OCI-LY3 (cell line): ENCODE data around the gene CXCL9.
A peak's percentile ranks its signal among the peaks of the same experiment; 100 is the strongest.
"Not testable (repeated sequence)": the region's sequence is repeated elsewhere in the genome, so short reads cannot be mapped to it uniquely, and the experiment has no call there.

Experiments used
- H2AFZ ChIP-seq: fragments of 200-600, 300-600 bp; shearing (Covaris generic); 2 replicates; pipeline ENCODE4 v1.6.0; 2014; ENCODE audit warnings: antibody characterized with exemption, low read depth, low read length
- H3K27ac ChIP-seq: fragments of 200-600, 300-600 bp; sonication (generic); 2 replicates; pipeline ENCODE4 v1.5.1; 2014; ENCODE audit warnings: mild to moderate bottlenecking, low read length, moderate library complexity, mixed read lengths
- H3K27me3 ChIP-seq: fragments of 200-600, 300-600 bp; sonication (generic); 2 replicates; pipeline ENCODE4 v1.6.1; 2014; ENCODE audit warnings: low read depth, low read length, mixed read lengths
- H3K36me3 ChIP-seq: fragments of 200-600, 300-600 bp; sonication (generic); replicated peaks from 2 replicates; pipeline ENCODE3; 2014; ENCODE audit warnings: low read depth, low read length, mixed read lengths
- H3K4me1 ChIP-seq: fragments of 300-600, 200-600 bp; sonication (generic); 2 replicates; pipeline ENCODE4 v1.6.1; 2014; ENCODE audit warnings: low read length, mixed read lengths
- H3K4me2 ChIP-seq: fragments of 200-600, 300-600 bp; sonication (generic); 2 replicates; pipeline ENCODE4 v1.6.1; 2014; ENCODE audit warnings: low read length, mixed read lengths
- H3K4me3 ChIP-seq: fragments of 300-600, 200-600 bp; sonication (generic); 2 replicates; pipeline ENCODE4 v1.5.1; 2014; ENCODE audit warnings: antibody characterized with exemption, mild to moderate bottlenecking, low read length, moderate library complexity
- H3K79me2 ChIP-seq: fragments of 300-600, 200-600 bp; shearing (Covaris generic); 2 replicates; pipeline ENCODE4 v1.6.1; 2014; ENCODE audit warnings: mild to moderate bottlenecking, low read length, mixed read lengths
- H3K9ac ChIP-seq: fragments of 300-600, 200-600 bp; shearing (Covaris generic); 2 replicates; pipeline ENCODE4 v1.6.0; 2014; ENCODE audit warnings: mild to moderate bottlenecking, low read length, moderate library complexity
- H3K9me3 ChIP-seq: fragments of 200-600, 300-600 bp; shearing (Covaris generic); 2 replicates; pipeline ENCODE4 v1.6.1; 2014; ENCODE audit warnings: low read length, mixed read lengths; ENCODE audit not compliant: insufficient read depth
- H4K20me1 ChIP-seq: fragments of 200-600, 300-600 bp; sonication (generic); 2 replicates; pipeline ENCODE4 v1.6.1; 2016; ENCODE audit warnings: low read length, mixed read lengths; ENCODE audit not compliant: insufficient read depth
- EZH2phosphoT487 ChIP-seq: fragments of 200-600 bp; shearing (Covaris generic); IDR thresholded peaks from 2 replicates; pipeline ENCODE4 v1.6.1; 2018; ENCODE audit warnings: antibody characterized with exemption, mixed run types, low read depth
- TF ChIP-seq, protein P1 (sequence below): fragments of 200-600, 300-600 bp; sonication (generic); IDR thresholded peaks from 2 replicates; pipeline ENCODE4 v1.5.1; 2014; ENCODE audit warnings: antibody characterized with exemption, low read length, low read depth

CXCL9 gene

DNA sequence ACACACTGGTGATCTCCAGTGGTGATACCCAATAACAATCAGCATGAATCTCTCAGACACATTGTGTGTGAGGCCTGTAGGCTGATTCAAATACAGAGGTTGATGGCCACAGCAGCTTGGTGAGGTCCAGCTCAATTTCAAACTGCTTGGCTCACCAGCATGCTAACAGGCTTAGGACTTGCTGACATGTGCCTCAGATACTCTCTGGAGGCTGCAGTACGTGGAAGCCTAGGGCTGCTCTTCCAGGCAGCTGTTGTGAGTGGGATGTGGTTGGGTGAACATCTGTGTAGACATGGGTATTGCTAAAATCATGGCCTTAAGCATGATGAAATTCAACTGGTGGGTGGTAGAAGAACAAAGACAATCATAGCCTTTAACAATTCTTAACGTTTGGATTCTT is 4.3 kb downstream of the CXCL9 start:
- no peaks in the 10 kb centered on the region for H3K79me2 ChIP-seq
- H4K20me1 ChIP-seq = no peaks in the 10 kb centered on the region
- H3K27ac ChIP-seq = no peak overlapping the region
- peaks cover 73% of the 10 kb centered on the region for H3K4me1 ChIP-seq
- no peak overlapping the region for H3K4me3 ChIP-seq
- H3K9ac ChIP-seq = peak overlapping the region; percentile 6; the same call in 1 of the 2 replicates
- peaks cover 14% of the 10 kb centered on the region for H3K36me3 ChIP-seq
- TF ChIP-seq, protein P1, sequence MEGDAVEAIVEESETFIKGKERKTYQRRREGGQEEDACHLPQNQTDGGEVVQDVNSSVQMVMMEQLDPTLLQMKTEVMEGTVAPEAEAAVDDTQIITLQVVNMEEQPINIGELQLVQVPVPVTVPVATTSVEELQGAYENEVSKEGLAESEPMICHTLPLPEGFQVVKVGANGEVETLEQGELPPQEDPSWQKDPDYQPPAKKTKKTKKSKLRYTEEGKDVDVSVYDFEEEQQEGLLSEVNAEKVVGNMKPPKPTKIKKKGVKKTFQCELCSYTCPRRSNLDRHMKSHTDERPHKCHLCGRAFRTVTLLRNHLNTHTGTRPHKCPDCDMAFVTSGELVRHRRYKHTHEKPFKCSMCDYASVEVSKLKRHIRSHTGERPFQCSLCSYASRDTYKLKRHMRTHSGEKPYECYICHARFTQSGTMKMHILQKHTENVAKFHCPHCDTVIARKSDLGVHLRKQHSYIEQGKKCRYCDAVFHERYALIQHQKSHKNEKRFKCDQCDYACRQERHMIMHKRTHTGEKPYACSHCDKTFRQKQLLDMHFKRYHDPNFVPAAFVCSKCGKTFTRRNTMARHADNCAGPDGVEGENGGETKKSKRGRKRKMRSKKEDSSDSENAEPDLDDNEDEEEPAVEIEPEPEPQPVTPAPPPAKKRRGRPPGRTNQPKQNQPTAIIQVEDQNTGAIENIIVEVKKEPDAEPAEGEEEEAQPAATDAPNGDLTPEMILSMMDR = no peak
- no peak for TF ChIP-seq EZH2phosphoT487
- no peaks in the 10 kb centered on the region for H3K27me3 ChIP-seq
- no peak overlapping the region; the same call in 1 of the 2 replicates for H2AFZ ChIP-seq
- H3K9me3 ChIP-seq = no peaks in the 10 kb centered on the region
- H3K4me2 ChIP-seq = no peak overlapping the region

DNA sequence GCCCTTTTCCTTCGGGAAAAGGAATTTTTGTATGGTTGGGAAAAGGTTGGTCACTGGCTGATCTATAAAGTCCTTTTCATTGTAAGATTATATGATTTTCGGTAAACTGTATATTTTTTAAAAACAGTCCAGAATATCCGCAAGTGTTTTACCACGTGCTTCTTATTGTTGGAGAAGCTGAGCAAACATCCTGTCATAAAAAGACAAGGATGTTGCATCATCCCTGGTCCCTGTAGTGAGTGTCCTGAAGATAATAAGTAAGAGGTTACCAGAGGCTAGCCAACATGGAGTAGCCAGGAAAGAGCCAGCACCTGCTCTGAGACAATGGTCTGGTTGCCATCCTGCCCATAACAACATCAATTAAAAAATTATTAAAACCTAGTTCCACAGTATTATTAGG is 5.1 kb downstream of the CXCL9 start:
- H3K4me3 ChIP-seq = no peak overlapping the region
- H2AFZ ChIP-seq = no peak overlapping the region

DNA sequence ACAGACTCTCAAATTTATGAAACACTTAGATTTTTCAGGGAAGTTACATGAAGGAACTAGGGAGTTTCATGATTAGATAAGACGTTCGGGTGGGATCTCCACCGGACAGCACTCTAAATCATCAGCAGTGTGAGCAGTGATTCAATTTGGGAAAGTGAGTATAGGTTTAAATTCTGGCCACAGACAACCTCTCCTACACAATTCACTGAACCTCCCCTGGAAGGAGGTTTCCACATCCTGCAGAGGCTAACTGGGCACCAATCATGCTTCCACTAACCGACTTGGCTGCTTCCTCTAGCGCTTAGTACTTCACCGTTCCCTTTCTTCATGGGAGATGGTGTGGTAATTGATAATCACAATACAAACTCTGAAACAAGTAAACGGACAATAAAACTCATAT is 5.6 kb downstream of the CXCL9 start:
- Histone ChIP-seq H3K36me3 (peaks cover 8% of the 10 kb centered on the region), H3K27ac (no peak overlapping the region), H3K9ac (no peak overlapping the region), H3K79me2 (no peaks in the 10 kb centered on the region), H2AFZ (no peak overlapping the region; the same call in 1 of the 2 replicates), H3K4me2 (no peak overlapping the region), H3K4me3 (no peak overlapping the region), H4K20me1 (no peaks in the 10 kb centered on the region), H3K4me1 (peaks cover 66% of the 10 kb centered on the region), H3K27me3 (no peaks in the 10 kb centered on the region), H3K9me3 (no peaks in the 10 kb centered on the region)
- TF ChIP-seq EZH2phosphoT487 = no peak
- TF ChIP-seq, protein P1 = no peak

More for the DNA sequence above, 5.1 kb downstream of the CXCL9 start:
- Histone ChIP-seq H3K4me2 (no peak overlapping the region), H3K9ac (no peak overlapping the region), H3K9me3 (no peaks in the 10 kb centered on the region), H3K27me3 (no peaks in the 10 kb centered on the region), H4K20me1 (no peaks in the 10 kb centered on the region), H3K36me3 (peaks cover 12% of the 10 kb centered on the region), H3K27ac (no peak overlapping the region), H3K79me2 (no peaks in the 10 kb centered on the region), H3K4me1 (peaks cover 66% of the 10 kb centered on the region)
- TF ChIP-seq EZH2phosphoT487 = no peak
- TF ChIP-seq, protein P1 = no peak

DNA sequence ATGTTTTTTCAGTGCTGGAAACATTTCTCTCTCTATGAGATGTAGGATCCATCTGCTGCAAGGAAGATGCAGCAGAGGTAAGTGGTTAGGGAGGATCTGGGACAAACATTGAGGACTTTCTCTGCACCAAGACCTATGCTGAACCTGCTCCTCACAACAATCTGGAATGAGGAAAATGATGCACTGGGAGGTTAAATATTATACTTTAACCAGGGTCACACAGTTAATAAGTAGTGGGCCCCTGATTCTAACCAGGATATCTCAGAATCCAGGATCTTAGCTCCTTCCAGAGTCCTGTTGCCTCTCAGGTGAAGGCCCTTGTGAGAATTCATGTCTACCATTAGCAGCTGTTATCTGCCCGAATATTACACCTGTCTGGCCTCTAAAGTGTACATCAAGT is 7.0 kb downstream of the CXCL9 start:
- Histone ChIP-seq H3K79me2 (no peaks in the 10 kb centered on the region), H3K4me1 (peaks cover 67% of the 10 kb centered on the region), H3K36me3 (no peaks in the 10 kb centered on the region), H3K9me3 (no peaks in the 10 kb centered on the region), H4K20me1 (no peaks in the 10 kb centered on the region), H3K27me3 (no peaks in the 10 kb centered on the region), H2AFZ (no peak overlapping the region), H3K4me3 (no peak overlapping the region), H3K9ac (no peak overlapping the region), H3K27ac (peak overlapping the region; percentile 1; the same call in 1 of the 2 replicates), H3K4me2 (no peak overlapping the region)
- TF ChIP-seq EZH2phosphoT487 = no peak
- TF ChIP-seq, protein P1 = no peak

DNA sequence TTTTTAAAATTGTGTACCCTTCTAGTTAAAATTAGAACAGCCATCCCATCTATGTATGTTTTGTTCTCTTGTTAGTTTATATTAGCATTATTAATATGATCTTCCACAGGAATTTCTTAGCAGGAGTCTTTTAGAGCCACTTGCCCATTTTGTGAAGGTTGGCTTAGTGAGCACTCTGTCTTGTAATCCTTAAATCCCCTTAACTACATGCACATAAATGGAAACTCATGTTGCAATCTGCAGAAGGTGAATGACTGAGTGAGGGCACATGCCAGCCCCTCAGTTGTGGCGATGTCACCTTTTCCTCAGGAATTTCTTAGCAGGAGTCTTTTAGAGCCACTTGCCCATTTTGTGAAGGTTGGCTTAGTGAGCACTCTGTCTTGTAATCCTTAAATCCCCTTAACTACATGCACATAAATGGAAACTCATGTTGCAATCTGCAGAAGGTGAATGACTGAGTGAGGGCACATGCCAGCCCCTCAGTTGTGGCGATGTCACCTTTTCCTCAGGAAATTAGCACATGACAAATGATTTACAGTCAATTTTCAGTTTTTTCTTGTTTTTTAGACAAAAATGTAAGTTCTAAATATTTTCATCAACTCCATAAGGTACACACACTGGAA is 8.7 kb downstream of the CXCL9 start:
- peaks cover 51% of the 10 kb centered on the region for H3K4me1 ChIP-seq
- not testable (repeated sequence) for H4K20me1 ChIP-seq, H3K27me3 ChIP-seq, H3K79me2 ChIP-seq, H3K9ac ChIP-seq, H3K27ac ChIP-seq, H3K9me3 ChIP-seq, H3K36me3 ChIP-seq, H2AFZ ChIP-seq, H3K4me2 ChIP-seq, H3K4me3 ChIP-seq
